Measurements from ENCODE around the gene EFNA4.
A peak's percentile ranks its signal among the peaks of the same experiment; 100 is the strongest.

EFNA4 gene

DNA sequence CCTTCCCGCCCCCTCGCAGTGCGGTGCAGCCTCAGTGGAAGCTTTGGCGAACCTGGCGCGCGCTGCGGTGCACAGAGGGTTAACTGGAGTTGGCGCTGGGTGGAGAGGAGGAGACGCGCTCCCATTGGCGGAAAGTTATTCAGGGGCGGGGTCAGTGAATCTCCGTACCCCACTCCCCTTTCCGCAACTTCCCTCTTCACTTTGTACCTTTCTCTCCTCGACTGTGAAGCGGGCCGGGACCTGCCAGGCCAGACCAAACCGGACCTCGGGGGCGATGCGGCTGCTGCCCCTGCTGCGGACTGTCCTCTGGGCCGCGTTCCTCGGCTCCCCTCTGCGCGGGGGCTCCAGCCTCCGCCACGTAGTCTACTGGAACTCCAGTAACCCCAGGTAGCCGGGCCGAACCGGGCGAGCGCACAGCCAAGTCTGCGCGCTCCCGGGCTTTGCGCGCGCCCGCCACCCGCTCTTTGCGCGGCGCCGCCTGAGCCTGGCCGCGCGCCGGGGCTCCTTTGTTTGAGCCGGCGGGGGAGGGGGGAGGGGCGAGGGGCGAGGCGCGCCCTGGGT is at the start of gene EFNA4:
Gene EFNA4 (plus strand): TSS at position 191 of the 561 bp plus-strand sequence. CDS start 84 bp downstream, at position 275.
- no peaks in the 10 kb centered on the region for H3K9me3 ChIP-seq (ENCODE audit: severe bottlenecking)
- TF ChIP-seq, protein P1, sequence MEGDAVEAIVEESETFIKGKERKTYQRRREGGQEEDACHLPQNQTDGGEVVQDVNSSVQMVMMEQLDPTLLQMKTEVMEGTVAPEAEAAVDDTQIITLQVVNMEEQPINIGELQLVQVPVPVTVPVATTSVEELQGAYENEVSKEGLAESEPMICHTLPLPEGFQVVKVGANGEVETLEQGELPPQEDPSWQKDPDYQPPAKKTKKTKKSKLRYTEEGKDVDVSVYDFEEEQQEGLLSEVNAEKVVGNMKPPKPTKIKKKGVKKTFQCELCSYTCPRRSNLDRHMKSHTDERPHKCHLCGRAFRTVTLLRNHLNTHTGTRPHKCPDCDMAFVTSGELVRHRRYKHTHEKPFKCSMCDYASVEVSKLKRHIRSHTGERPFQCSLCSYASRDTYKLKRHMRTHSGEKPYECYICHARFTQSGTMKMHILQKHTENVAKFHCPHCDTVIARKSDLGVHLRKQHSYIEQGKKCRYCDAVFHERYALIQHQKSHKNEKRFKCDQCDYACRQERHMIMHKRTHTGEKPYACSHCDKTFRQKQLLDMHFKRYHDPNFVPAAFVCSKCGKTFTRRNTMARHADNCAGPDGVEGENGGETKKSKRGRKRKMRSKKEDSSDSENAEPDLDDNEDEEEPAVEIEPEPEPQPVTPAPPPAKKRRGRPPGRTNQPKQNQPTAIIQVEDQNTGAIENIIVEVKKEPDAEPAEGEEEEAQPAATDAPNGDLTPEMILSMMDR (IDR thresholded peaks at IDR 0.05; ENCODE audit: low read depth, low read length) = no peak

DNA sequence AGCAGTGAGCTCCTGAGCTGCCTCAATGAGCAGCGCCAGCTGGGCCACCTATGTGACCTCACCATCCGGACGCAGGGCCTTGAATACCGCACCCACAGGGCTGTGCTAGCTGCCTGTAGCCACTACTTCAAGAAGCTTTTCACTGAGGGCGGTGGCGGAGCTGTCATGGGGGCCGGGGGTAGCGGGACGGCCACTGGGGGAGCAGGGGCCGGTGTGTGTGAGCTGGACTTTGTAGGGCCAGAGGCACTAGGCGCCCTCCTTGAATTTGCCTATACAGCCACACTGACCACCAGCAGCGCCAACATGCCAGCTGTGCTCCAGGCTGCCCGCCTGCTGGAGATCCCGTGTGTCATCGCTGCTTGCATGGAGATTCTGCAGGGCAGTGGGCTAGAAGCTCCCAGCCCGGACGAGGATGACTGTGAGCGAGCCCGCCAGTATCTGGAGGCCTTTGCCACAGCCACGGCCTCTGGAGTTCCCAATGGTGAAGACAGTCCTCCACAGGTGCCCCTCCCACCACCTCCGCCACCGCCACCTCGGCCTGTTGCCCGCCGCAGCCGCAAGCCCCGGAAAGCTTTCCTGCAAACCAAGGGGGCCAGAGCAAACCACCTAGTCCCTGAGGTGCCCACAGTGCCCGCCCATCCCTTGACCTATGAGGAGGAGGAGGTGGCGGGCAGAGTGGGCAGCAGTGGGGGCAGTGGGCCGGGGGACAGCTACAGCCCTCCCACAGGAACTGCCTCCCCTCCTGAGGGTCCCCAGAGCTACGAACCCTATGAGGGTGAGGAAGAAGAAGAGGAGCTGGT is 48.6 kb upstream of the EFNA4 start:
- no peaks in the 10 kb centered on the region for H3K27me3 ChIP-seq (ENCODE audit: insufficient read depth, low read depth, severe bottlenecking)
- H3K36me3 ChIP-seq = peaks cover 34% of the 10 kb centered on the region
- no peak overlapping the region for H3K27ac ChIP-seq
- DNase-seq = peak; percentile 33
- TF ChIP-seq, protein P1 (IDR thresholded peaks at IDR 0.05; ENCODE audit: low read depth, low read length) = no peak
- H3K9me3 ChIP-seq (ENCODE audit: severe bottlenecking) = no peaks in the 10 kb centered on the region
- H3K4me3 ChIP-seq (ENCODE audit: low read depth, low read length) = no peak overlapping the region

More for the DNA sequence above, at the start of gene EFNA4:
- Histone ChIP-seq H3K4me3 (ENCODE audit: low read depth, low read length) (peak within 1 kb of the TSS; percentile 60), H3K27ac (peak within 1 kb of the TSS; percentile 86), H3K27me3 (ENCODE audit: insufficient read depth, low read depth, severe bottlenecking) (no peaks in the 10 kb centered on the region), H3K36me3 (peaks cover 27% of the 10 kb centered on the region)
- peak; percentile 98 for DNase-seq

- no peak for DNase-seq
- Histone ChIP-seq H3K9me3 (ENCODE audit: severe bottlenecking) (no peaks in the 10 kb centered on the region), H3K27ac (no peak overlapping the region), H3K36me3 (peaks cover 34% of the 10 kb centered on the region), H3K4me3 (ENCODE audit: low read depth, low read length) (no peak overlapping the region), H3K27me3 (ENCODE audit: insufficient read depth, low read depth, severe bottlenecking) (no peaks in the 10 kb centered on the region)
- TF ChIP-seq, protein P1 (IDR thresholded peaks at IDR 0.05; ENCODE audit: low read depth, low read length) = no peak
These were observed 47.9 kb upstream of the EFNA4 start for GRCh38 chr1:155015527-155016230.

DNA sequence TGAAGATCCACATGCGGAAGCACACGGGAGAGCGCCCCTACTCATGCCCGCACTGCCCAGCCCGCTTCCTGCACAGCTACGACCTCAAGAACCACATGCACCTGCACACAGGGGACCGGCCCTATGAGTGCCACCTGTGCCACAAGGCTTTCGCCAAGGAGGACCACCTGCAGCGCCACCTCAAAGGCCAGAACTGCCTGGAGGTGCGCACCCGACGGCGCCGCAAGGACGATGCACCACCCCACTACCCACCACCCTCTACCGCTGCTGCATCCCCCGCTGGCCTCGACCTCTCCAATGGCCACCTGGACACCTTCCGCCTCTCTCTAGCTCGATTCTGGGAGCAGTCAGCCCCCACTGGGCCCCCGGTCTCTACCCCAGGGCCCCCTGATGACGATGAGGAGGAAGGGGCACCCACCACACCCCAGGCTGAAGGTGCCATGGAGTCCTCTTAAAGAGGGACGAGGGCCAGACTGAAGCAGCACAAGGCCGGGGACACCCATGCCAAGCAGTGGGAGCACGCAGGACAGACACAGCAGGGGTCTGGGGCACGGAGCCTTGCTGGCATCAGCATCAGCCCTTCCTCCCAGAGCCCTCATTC is 47.2 kb upstream of the EFNA4 start:
- Histone ChIP-seq H3K4me3 (ENCODE audit: low read depth, low read length) (no peak overlapping the region), H3K27ac (peak overlapping the region; percentile 84), H3K36me3 (peaks cover 34% of the 10 kb centered on the region), H3K9me3 (ENCODE audit: severe bottlenecking) (no peaks in the 10 kb centered on the region), H3K27me3 (ENCODE audit: insufficient read depth, low read depth, severe bottlenecking) (no peaks in the 10 kb centered on the region)
- TF ChIP-seq, protein P1 (IDR thresholded peaks at IDR 0.05; ENCODE audit: low read depth, low read length) = no peak
- peak; percentile 28 for DNase-seq

- peak overlapping the region; percentile 84 for H3K27ac ChIP-seq
- peak; percentile 98 for DNase-seq
- peaks cover 34% of the 10 kb centered on the region for H3K36me3 ChIP-seq
- peak overlapping the region; percentile 44 for H3K4me3 ChIP-seq (ENCODE audit: low read depth, low read length)
- TF ChIP-seq, protein P1 (IDR thresholded peaks at IDR 0.05; ENCODE audit: low read depth, low read length) = peak; percentile 100
- H3K27me3 ChIP-seq (ENCODE audit: insufficient read depth, low read depth, severe bottlenecking) = no peaks in the 10 kb centered on the region
- H3K9me3 ChIP-seq (ENCODE audit: severe bottlenecking) = no peaks in the 10 kb centered on the region
These were observed 46.2 kb upstream of the EFNA4 start for GRCh38 chr1:155017041-155017945.
